Measurements from ENCODE around the gene CD93.

The CD93 gene

GRCh38 chr20:23120936-23121750, 35.0 kb upstream of the CD93 start:
- DNase-seq (ENCODE audit: low read depth, low spot score), result no peak

GRCh38 chr20:23120261-23120660, 34.1 kb upstream of the CD93 start:
- DNase-seq (ENCODE audit: low read depth, low spot score), result no peak

GRCh38 chr20:23119456-23120216, 33.5 kb upstream of the CD93 start:
- no peak for DNase-seq (ENCODE audit: low read depth, low spot score)

GRCh38 chr20:23118766-23119165, 32.6 kb upstream of the CD93 start:
- DNase-seq (ENCODE audit: low read depth, low spot score), result no peak

GRCh38 chr20:23118144-23118543, 32.0 kb upstream of the CD93 start:
- no peak for DNase-seq (ENCODE audit: low read depth, low spot score)

- no peak for DNase-seq (ENCODE audit: low read depth, low spot score)
Measured at GRCh38 chr20:23117738-23118137, 31.6 kb upstream of the CD93 start.

GRCh38 chr20:23116311-23117089, 30.4 kb upstream of the CD93 start:
- DNase-seq (ENCODE audit: low read depth, low spot score), result no peak

GRCh38 chr20:23115822-23116221, 29.7 kb upstream of the CD93 start:
- no peak for DNase-seq (ENCODE audit: low read depth, low spot score)

- no peak for DNase-seq (ENCODE audit: low read depth, low spot score)
Measured at GRCh38 chr20:23114448-23115082, 28.4 kb upstream of the CD93 start.

- DNase-seq (ENCODE audit: low read depth, low spot score), result no peak
Measured at GRCh38 chr20:23114018-23114417, 27.9 kb upstream of the CD93 start.

- DNase-seq (ENCODE audit: low read depth, low spot score), result no peak
Measured at GRCh38 chr20:23112595-23112994, 26.5 kb upstream of the CD93 start.

GRCh38 chr20:23111944-23112342, 25.8 kb upstream of the CD93 start:
- no peak for DNase-seq (ENCODE audit: low read depth, low spot score)

GRCh38 chr20:23111307-23111943, 25.3 kb upstream of the CD93 start:
- DNase-seq (ENCODE audit: low read depth, low spot score), result no peak

GRCh38 chr20:23108871-23109270, 22.7 kb upstream of the CD93 start:
- DNase-seq (ENCODE audit: low read depth, low spot score), result no peak

GRCh38 chr20:23107466-23107865, 21.3 kb upstream of the CD93 start:
- no peak for DNase-seq (ENCODE audit: low read depth, low spot score)

GRCh38 chr20:23106271-23106851, 20.2 kb upstream of the CD93 start:
- no peak for DNase-seq (ENCODE audit: low read depth, low spot score)

GRCh38 chr20:23105193-23105592, 19.1 kb upstream of the CD93 start:
- DNase-seq (ENCODE audit: low read depth, low spot score), result no peak

GRCh38 chr20:23103284-23104018, 17.3 kb upstream of the CD93 start:
- DNase-seq (ENCODE audit: low read depth, low spot score), result no peak

- no peak for DNase-seq (ENCODE audit: low read depth, low spot score)
Measured at GRCh38 chr20:23101696-23102406, 15.7 kb upstream of the CD93 start.

GRCh38 chr20:23100720-23101107, 14.6 kb upstream of the CD93 start:
- no peak for DNase-seq (ENCODE audit: low read depth, low spot score)
